Astrocyte of the spinal cord (primary cell): ENCODE data around the gene CCR1.

Source experiments
- DNase-seq: peaks from one replicate; pipeline ENCODE4 v3.0.0; 2011; ENCODE audit warnings: low read depth, low spot score
- H3K4me3 ChIP-seq: 2 replicates; pipeline ENCODE4 v1.5.1; 2011; ENCODE audit warnings: low read depth, mild to moderate bottlenecking, low read length, moderate library complexity
- CTCF ChIP-seq: IDR thresholded peaks from 2 replicates; pipeline ENCODE4 v1.5.1; 2012; ENCODE audit warnings: low read depth, mild to moderate bottlenecking, low read length, inconsistent platforms
- in situ Hi-C: cut with HindIII; loops from 2 replicates; pipeline ENCODE4 v1.10.0; 2017; ENCODE audit warnings: low sequenced_read_pairs

Gene CCR1

DNA sequence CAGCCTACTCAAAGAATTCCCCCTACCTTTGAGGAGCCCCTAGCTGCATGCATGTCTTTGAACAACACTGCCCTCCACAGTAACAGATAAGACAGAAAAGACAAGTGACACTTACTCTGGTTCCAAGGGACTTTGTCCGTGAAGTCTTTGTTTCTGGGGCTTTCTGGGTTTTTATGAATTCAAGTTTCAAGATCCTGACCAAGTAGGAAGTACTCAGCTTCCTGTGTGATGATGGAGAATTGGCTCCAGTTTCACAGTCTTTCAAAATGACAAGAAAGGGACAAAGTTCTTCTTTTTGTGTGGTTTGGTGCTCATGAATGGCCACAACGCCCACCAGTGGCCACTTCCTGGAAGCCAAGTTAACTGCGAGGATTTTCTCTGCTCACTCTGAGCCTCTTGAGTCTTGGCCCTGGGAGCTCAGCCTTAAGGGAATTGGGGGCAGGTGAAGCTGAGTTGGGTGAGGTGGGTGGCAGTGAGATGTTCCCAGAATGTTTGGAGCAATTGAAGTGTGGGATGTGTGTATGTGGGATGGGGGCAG lies at the start of gene CCR1:
Gene CCR1, minus strand, starts transcription at position 147 of the 538 bp plus-strand sequence. CDS start 4,000 bp downstream, outside the sequence.
- H3K4me3 ChIP-seq = no peak within 1 kb of the TSS
- TF ChIP-seq CTCF = peak; percentile 63
- DNase-seq = peak; percentile 17
- in situ Hi-C loops = no loop called here

DNA sequence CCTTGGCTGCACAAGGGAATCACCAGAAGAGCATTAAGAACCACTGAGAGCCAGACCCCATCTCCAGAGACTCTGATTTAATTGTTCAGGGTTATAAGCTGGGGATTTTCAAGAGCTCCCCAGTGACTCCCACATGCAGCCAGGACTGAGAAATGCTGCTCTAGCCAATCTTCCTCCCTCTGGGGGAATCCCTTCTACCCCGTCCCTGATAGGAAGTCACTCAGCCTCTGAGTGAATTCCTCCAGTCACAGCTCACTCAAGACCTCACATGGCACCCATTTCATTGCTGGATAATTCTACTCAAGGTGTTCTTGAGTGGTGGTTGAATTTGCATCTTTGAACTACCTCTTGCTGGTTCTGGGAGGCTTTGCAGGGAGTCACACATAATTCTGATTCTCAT lies 44.9 kb upstream of the CCR1 start:
- in situ Hi-C loops = no loop called here
- no peak for DNase-seq

GRCh38 chr3:46245146-46245545 lies 37.0 kb upstream of the CCR1 start:
- TF ChIP-seq CTCF = no peak
- H3K4me3 ChIP-seq = no peak overlapping the region
- DNase-seq = no peak
- in situ Hi-C loops = no loop called here

More for the DNA sequence above, 44.9 kb upstream of the CCR1 start:
- H3K4me3 ChIP-seq = no peak overlapping the region
- TF ChIP-seq CTCF = no peak

GRCh38 chr3:46243560-46243959 lies 35.4 kb upstream of the CCR1 start:
- in situ Hi-C loops = no loop called here
- no peak for DNase-seq
- no peak overlapping the region for H3K4me3 ChIP-seq

DNA sequence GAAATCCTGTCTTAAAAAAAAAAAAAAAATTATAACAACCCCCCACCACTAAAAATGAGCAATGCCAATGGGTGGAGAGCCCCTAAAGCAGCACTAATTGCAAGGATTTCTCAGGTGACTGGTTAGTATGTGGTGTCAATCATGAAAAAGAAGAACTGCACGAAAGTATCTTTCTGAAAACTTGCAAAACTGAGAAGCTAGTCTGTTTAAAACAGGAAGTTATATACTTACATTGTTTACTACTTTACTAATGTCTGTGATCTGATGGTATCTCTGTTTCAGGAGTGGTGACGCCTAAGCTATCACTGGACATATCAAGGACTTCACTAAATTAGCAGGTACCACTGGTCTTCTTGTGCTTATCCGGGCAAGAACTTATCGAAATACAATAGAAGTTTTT lies 34.0 kb upstream of the CCR1 start, which contains the start of gene CCR3:
Gene CCR3, plus strand, starts transcription at position 341 of the 400 bp plus-strand sequence. CDS start 22,699 bp downstream, outside the sequence.
- DNase-seq = no peak
- no peak for TF ChIP-seq CTCF
- in situ Hi-C loops = no loop called here
- H3K4me3 ChIP-seq = no peak within 1 kb of the TSS

More at GRCh38 chr3:46243560-46243959, 35.4 kb upstream of the CCR1 start:
- TF ChIP-seq CTCF = no peak

- H3K4me3 ChIP-seq = no peak overlapping the region
- DNase-seq = no peak
- no peak for TF ChIP-seq CTCF
- in situ Hi-C loops = no loop called here
These were observed 31.8 kb upstream of the CCR1 start for GRCh38 chr3:46239952-46240351.
